NCI-H146 (cell line): ENCODE data around the gene PTTG1IP.

Experiments used
- DNase-seq: peaks from one replicate; lab custom pipeline; 2025; lab: John Stamatoyannopoulos, UW

Gene PTTG1IP

GRCh38 chr21:44819283-44820243 is 53.9 kb downstream of the PTTG1IP start:
- no peak for DNase-seq

- DNase-seq = no peak
Measured at GRCh38 chr21:44818640-44819011, 54.9 kb downstream of the PTTG1IP start.

- peak; percentile 48 for DNase-seq
Measured at GRCh38 chr21:44817914-44818639, 55.4 kb downstream of the PTTG1IP start, which contains the start of gene SUMO3. Gene SUMO3, minus strand, starts transcription at chr21:44818062. Its CDS starts 94 bp downstream, at chr21:44817968.

- DNase-seq = peak; percentile 72
Measured at GRCh38 chr21:44817506-44817880, 56.0 kb downstream of the PTTG1IP start.

- no peak for DNase-seq
Measured at GRCh38 chr21:44816761-44817505, 56.6 kb downstream of the PTTG1IP start.

GRCh38 chr21:44815852-44816628 is 57.5 kb downstream of the PTTG1IP start:
- no peak for DNase-seq

GRCh38 chr21:44815225-44815624 is 58.3 kb downstream of the PTTG1IP start:
- no peak for DNase-seq

GRCh38 chr21:44814498-44815023 is 58.9 kb downstream of the PTTG1IP start:
- no peak for DNase-seq

- no peak for DNase-seq
Measured at GRCh38 chr21:44813727-44814126, 59.8 kb downstream of the PTTG1IP start.

GRCh38 chr21:44813149-44813548 is 60.3 kb downstream of the PTTG1IP start:
- no peak for DNase-seq

- no peak for DNase-seq
Measured at GRCh38 chr21:44812640-44813039, 60.9 kb downstream of the PTTG1IP start.

- DNase-seq = no peak
Measured at GRCh38 chr21:44810779-44811178, 62.7 kb downstream of the PTTG1IP start.

- no peak for DNase-seq
Measured at GRCh38 chr21:44805859-44806258, 67.6 kb downstream of the PTTG1IP start.

GRCh38 chr21:44805226-44805625 is 68.3 kb downstream of the PTTG1IP start:
- DNase-seq = no peak

- DNase-seq = no peak
Measured at GRCh38 chr21:44804762-44805161, 68.7 kb downstream of the PTTG1IP start.

- no peak for DNase-seq
Measured at GRCh38 chr21:44803651-44804050, 69.8 kb downstream of the PTTG1IP start.

GRCh38 chr21:44802396-44803153 is 70.9 kb downstream of the PTTG1IP start:
- DNase-seq = peak; percentile 11

GRCh38 chr21:44801468-44802395 is 71.8 kb downstream of the PTTG1IP start, which contains the start of gene UBE2G2:
Gene UBE2G2, minus strand, starts transcription at chr21:44801820. Its CDS starts 72 bp downstream, at chr21:44801748.
- DNase-seq = peak; percentile 72

GRCh38 chr21:44800971-44801467 is 72.5 kb downstream of the PTTG1IP start:
- DNase-seq = peak; percentile 26
